Effector CD8-positive, alpha-beta T cell (primary cell): ENCODE results near the gene FAM120C.

Experiments used
- DNase-seq: peaks from one replicate; lab custom pipeline; 2025; lab: John Stamatoyannopoulos, UW

FAM120C gene

DNA sequence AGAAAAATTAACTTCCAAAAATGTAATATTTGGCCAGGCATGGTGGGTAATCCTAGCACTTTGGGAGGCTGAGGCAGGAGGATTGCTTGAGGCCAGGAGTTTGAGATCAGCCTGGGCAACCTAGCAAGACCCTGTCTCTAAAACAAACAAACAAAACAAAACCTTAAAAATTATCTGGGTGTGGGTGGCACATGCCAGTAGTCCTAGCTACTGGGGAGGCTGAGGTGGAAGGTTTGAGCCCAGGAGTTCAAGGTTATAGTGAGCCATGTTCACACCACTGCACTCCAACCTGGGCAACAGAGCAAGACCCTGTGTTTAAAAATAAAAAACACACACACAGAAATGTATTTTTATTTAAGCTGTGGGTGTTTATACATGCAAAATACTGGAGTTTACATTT lies 12.0 kb downstream of the FAM120C start:
- no peak for DNase-seq

- no peak for DNase-seq
Observed at GRCh38 chrX:54166915-54167314, 16.1 kb downstream of the FAM120C start.

- DNase-seq, result no peak
Observed at GRCh38 chrX:54157561-54157960, 25.5 kb downstream of the FAM120C start.

- DNase-seq, result no peak
Observed at GRCh38 chrX:54134269-54134668, 48.8 kb downstream of the FAM120C start.

- no peak for DNase-seq
Observed at GRCh38 chrX:54116391-54116790, 66.7 kb downstream of the FAM120C start.

DNA sequence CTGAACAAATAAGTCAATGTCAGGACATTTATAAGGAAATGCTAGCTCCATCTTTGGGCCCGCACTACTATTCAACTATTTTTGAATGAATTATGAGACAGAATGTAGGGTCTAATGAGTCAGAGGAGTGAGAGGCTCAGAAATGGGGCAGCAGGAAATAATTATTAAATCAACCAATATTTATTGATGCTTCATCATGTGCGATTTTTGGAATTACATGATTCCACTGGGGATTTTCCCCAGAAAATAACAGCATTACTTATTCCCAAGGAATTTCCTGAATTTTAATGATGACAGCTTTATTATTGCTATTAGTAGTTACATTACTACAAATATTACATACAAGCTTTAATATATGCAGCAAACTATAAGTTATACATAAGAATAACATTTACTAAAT lies 89.5 kb downstream of the FAM120C start:
- no peak for DNase-seq

GRCh38 chrX:54093159-54093558 lies 89.9 kb downstream of the FAM120C start:
- DNase-seq, result no peak

- DNase-seq, result no peak
Observed at GRCh38 chrX:54090880-54091279, 92.2 kb downstream of the FAM120C start.

- DNase-seq, result no peak
Observed at GRCh38 chrX:54089191-54089590, 93.9 kb downstream of the FAM120C start.

DNA sequence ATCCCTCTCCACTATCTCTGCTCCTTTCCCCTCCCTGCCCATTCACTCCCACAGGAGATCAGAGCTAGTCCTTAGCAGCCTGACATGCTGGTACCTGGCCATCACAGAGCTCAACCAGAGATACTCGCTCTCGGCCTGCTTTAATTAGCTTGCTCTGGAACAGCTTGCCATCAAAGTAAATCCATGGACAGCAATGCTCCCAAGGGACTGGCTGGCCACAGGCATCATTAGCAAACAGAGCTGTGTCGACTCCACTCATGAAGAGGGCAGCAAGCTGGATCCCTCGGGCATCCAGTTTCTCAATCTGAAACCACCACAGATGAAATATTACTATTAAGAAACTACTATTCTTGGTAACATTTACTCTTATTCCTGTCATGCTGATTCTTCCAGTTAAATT lies 95.4 kb downstream of the FAM120C start:
- DNase-seq, result no peak

GRCh38 chrX:54085666-54086065 lies 97.4 kb downstream of the FAM120C start:
- no peak for DNase-seq

- DNase-seq, result no peak
Observed at GRCh38 chrX:54076903-54077302, 106.2 kb downstream of the FAM120C start.

DNA sequence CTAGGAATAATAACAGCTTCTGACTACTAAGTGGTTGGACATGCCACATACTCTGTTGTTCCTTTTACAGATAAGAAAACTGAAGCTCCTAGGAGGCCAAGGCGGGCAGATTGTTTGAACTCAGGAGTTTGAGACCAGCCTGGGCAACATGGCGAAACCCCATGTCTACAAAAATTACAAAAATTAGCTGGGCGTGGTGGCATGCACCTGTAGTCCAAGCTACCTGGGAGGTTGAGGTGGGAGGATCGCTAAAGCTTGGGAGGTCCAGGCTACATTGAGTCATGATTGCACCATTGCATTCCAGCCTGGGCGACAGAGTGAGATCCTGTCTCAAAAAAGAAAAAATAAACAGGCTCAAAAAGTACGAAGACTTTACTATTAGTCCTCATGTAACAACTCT lies 108.2 kb downstream of the FAM120C start:
- DNase-seq, result no peak

DNA sequence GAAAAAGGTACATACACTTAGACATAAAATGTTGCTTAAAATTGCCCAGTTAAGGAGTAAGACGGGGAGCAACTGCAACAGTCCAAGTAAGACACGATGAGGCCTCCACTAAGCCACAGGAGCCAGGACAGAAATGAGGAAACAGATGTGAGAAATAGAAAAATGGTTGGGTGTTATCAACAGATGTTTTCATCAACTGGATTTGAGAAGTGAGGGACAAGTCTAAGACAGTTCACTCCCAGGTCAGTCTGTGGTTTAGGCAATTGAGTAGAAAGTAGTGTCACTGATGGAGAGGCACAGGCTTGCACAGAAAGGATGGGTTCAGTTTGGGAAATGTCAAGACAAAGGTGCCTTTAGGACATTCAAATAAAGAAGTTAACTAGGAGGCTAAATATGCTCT lies 115.3 kb downstream of the FAM120C start:
- no peak for DNase-seq

DNA sequence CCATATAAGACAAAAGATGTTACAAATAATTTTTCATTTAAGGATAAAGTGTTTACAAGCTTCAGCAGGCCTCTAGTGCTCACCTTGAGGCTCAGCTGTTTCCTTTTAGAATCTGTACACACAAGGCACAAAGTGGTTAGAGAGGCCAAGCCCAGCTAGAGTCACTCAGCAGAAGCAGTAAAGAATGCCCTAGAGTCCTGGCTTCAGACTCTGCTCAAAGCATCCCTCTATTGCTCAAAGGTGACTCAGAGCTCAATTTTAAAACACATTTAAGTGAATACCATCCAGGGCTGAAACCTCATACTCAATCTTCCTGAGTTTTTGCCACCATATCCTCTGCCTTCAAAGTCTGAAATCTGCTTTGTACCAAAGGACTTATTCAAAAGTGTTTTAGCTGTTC lies 116.2 kb downstream of the FAM120C start:
- no peak for DNase-seq

DNA sequence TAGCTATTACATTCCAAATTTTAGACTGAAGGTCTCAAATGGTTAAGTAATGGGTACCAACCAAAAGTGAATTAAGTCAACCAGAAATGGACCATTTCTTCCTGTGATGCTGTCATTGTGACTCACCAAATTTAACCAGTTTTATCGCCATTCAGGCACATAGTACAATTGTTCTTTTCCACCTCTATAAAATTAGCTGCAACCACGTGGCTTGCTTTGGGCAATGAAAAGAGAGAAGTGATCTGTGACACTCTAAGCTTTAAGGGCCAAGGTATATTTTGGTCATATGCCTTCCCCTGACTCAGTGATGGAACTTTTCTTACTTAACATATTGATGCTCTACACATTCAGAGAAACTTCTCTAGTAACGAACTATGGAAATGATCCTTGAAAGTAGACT lies 118.5 kb downstream of the FAM120C start:
- no peak for DNase-seq

DNA sequence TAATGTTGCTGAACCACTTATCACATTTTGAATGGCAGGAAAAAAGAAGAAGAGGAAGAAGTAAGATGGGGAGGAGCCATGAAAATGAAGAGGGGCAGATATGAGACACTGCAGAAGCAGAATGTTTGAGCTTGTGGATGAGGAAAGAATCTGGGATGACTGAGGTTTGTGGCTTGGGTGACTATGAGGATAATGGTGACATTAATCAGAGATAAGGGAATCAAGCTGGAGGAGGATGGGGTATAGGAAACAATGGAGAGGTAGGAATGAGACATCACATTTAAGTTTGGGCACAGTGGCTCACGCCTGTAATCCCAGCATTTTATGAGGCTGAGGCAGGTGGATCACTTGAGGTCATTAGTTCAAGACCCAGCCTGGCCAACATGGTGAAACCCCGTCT lies 119.7 kb downstream of the FAM120C start:
- no peak for DNase-seq

DNA sequence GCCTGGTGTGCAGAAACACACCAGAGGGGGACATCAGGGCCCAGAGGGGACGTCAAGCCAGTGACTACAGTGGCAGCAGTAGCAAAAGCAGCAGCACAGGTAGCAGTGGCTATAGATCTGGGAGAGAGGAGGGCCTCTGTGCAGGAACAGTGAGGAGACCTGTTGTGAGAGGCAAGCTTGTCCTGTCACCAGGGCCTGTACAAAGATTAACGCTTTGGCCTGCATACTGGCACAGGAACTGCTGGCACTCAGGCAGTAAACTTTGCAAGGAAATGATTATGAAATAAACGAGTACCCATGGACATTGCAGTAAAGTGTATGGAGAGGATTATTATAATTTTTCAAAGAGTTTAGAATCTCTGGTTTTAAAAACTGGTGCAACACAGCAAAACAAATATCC lies 133.3 kb downstream of the FAM120C start:
- no peak for DNase-seq

- no peak for DNase-seq
Observed at GRCh38 chrX:54048412-54048811, 134.6 kb downstream of the FAM120C start.

GRCh38 chrX:54045563-54046228 lies 137.4 kb downstream of the FAM120C start:
- no peak for DNase-seq

DNA sequence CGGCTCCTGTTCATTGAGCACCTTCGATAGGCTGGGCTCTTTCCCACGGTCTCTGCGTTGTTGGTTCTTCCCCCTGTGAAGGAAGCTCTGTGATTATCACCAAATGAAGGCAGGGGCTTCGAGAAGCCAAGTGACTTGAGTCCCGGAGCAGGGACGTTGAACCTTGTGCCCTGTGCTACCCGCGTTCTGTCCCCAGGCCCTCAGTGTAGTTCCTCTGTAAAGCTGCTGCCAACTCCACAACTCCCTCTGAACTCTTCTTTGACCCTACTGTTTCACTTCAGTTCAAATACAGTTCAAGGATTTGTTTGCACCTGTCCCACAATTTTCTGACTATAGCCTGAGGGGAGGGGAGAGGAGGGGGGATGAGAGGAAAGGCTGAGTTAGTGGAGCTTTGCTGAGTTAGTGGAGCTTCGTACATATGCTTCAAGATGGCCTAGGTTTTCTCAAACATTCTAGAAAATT lies 138.1 kb downstream of the FAM120C start:
- DNase-seq, result no peak

DNA sequence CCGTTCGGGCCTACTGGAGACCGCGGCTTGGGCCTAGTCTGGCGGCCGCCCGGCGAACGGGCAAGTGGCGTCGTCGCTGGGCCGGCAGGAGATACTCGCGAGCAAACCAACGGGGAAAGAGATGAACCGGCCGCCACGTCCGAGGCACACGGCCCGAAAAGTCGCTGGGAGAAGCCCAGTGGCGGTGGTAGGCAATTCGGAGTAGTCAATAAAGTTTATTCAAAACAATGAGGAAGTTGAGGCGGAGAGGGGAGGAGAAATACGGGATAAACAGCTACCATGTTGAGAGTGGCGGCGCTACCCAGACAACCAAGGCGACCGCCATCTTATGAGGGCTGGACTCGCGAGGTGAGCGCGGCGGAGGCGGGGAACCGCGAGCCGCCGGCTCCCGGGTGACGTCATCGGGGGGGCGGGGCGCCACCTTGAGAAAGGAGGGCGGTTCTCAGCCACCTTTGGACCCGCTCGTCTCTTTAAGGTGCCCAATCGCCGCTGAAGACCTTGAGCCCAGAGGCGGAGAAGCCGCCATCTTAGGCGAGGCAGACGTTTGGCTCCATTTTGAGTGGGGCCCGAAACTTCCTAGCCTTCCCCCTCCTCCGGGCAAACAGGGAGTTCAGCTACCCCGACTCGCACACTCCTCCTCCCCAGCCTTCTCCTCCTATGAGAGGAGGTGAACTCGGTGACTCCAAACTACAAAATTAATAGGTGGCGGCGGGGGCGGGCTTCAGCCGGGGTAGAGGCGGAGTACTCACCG lies 138.8 kb downstream of the FAM120C start, which contains the start of gene PHF8:
Gene PHF8 (minus strand): TSS at position 348 of the 751 bp plus-strand sequence. CDS start 1,745 bp downstream, outside the sequence.
- DNase-seq, result peak; percentile 89

DNA sequence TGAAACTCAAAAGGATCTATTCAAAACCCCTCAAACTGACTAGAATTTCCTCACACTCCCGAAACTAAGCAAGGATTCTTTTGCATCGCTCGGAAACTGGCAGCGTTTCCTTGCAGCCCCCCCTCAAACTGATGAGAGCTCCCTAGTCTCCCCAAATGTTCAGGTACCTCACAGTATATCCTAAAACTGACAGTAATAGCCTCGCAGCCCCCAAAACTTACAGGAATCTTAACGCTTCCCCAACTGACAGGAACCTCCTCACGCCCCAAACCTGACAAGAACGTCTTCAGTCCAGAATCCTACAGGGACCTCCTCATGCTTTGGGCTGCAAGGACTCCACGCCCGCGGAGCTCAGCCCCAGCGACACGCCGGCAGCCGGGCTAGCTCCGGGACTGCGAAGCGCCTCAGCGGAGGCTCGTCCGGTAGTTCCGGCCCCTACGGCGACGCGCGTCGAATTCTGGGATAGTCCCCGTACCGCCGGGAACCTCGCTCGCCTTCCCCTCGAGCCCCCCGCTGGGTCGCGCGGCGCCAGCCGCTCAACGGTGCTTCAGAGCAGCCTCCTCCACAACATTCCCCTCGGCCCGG lies 139.4 kb downstream of the FAM120C start:
- DNase-seq, result no peak
